ENCODE measurements around the gene CLTCL1. TPM values are rescaled to one million over a fixed set of nuclear protein-coding genes. Genes with fewer than 3 reads are reported as not detected.
A peak's percentile ranks its signal among the peaks of the same experiment; 100 is the strongest.
"Not testable (repeated sequence)": the region's sequence is repeated elsewhere in the genome, so short reads cannot be mapped to it uniquely, and the experiment has no call there.

CLTCL1 gene
- total RNA-seq, 4 donors from 2014 or later = 111 to 311 (median 215) TPM

- TF ChIP-seq CTCF (IDR thresholded peaks at IDR 0.05 in 4 of 5, conservative IDR thresholded peaks at IDR 0.05 in 1 of 5) = no peak
- TF ChIP-seq POLR2A (IDR thresholded peaks at IDR 0.05) = peak in 1 of 2 donors; percentile 30
- Histone ChIP-seq H3K4me3 (peak overlapping the region; percentile 18 to 97 (median 62)), H3K36me3 (no peaks in the 10 kb centered on the region), H3K4me1 (peaks cover 62 to 67% of the 10 kb centered on the region in 2 donors), H3K27ac (peak overlapping the region; percentile 94 to 100 (median 96)), H3K9me3 (no peaks in the 10 kb centered on the region), H3K27me3 (no peaks in the 10 kb centered on the region)
- peak; percentile 56 to 72 for DNase-seq
- in situ Hi-C loops (cut with MboI; ENCODE audit: low sequenced_read_pairs in 4 of 4) = loop anchor here in 1 of 4 donors (10.0 kb wide), 1 partner anchor 157 kb away; the partner anchor contains the start of gene C22orf39
- intact Hi-C loops (cut with DNase I; ENCODE audit: low total_unique reads) = loop anchor here (10.0 kb wide), 1 partner anchor 1173 kb away; the partner anchor contains the start of gene TUBA8
- peak; percentile 11 to 24 for ATAC-seq
These were observed 3.6 kb downstream of the CLTCL1 start for GRCh38 chr22:19287889-19288288.

GRCh38 chr22:19287076-19287707 lies 4.3 kb downstream of the CLTCL1 start:
- in situ Hi-C loops (cut with MboI; ENCODE audit: low sequenced_read_pairs in 4 of 4) = loop anchor here in 1 of 4 donors (10.0 kb wide), 1 partner anchor 158 kb away; the partner anchor contains the start of gene C22orf39
- ATAC-seq (peak; percentile 64 to 70), DNase-seq (peak; percentile 91 to 95)
- Histone ChIP-seq H3K27ac (peak overlapping the region; percentile 94 to 100 (median 96)), H3K4me1 (peaks cover 62 to 66% of the 10 kb centered on the region in 2 donors), H3K27me3 (no peaks in the 10 kb centered on the region), H3K4me3 (peak overlapping the region in 2 of 4 donors; percentile 11 to 24), H3K9me3 (no peaks in the 10 kb centered on the region), H3K36me3 (no peaks in the 10 kb centered on the region)
- peak; percentile 65 to 75 for TF ChIP-seq POLR2A (IDR thresholded peaks at IDR 0.05)
- no peak for TF ChIP-seq CTCF (IDR thresholded peaks at IDR 0.05 in 4 of 5, conservative IDR thresholded peaks at IDR 0.05 in 1 of 5)
- intact Hi-C loops (cut with DNase I; ENCODE audit: low total_unique reads) = loop anchor here (10.0 kb wide), 1 partner anchor 1172 kb away; the partner anchor contains the start of gene TUBA8

GRCh38 chr22:19285831-19286230 lies 5.7 kb downstream of the CLTCL1 start:
- H3K4me1 ChIP-seq = peaks cover 62 to 66% of the 10 kb centered on the region in 2 donors
- no peaks in the 10 kb centered on the region for H3K9me3 ChIP-seq
- in situ Hi-C loops (cut with MboI; ENCODE audit: low sequenced_read_pairs in 4 of 4) (loop anchor here in 1 of 4 donors (10.0 kb wide), 1 partner anchor 159 kb away; the partner anchor contains the start of gene C22orf39), intact Hi-C loops (cut with DNase I; ENCODE audit: low total_unique reads) (loop anchor here (10.0 kb wide), 1 partner anchor 1171 kb away; the partner anchor contains the start of gene TUBA8)
- no peak for TF ChIP-seq CTCF (IDR thresholded peaks at IDR 0.05 in 4 of 5, conservative IDR thresholded peaks at IDR 0.05 in 1 of 5)
- no peak for TF ChIP-seq POLR2A (IDR thresholded peaks at IDR 0.05)
- ATAC-seq = no peak
- no peak for DNase-seq
- H3K27ac ChIP-seq = peak overlapping the region; percentile 94 to 100 (median 96)
- H3K27me3 ChIP-seq = no peaks in the 10 kb centered on the region
- H3K36me3 ChIP-seq = no peaks in the 10 kb centered on the region
- peak overlapping the region in 1 of 4 donors; percentile 24 for H3K4me3 ChIP-seq

- DNase-seq; H3K9me3 ChIP-seq; H3K27me3 ChIP-seq; ATAC-seq; intact Hi-C loops (cut with DNase I; ENCODE audit: low total_unique reads); H3K4me3 ChIP-seq: not testable (repeated sequence)
- Histone ChIP-seq H3K27ac (peak overlapping the region; percentile 94 to 100 (median 96)), H3K4me1 (peaks cover 53 to 55% of the 10 kb centered on the region in 2 donors), H3K36me3 (peaks cover 0 to 17% of the 10 kb centered on the region in 2 donors)
- in situ Hi-C loops (cut with MboI; ENCODE audit: low sequenced_read_pairs in 4 of 4) = loop anchor here in 1 of 4 donors (10.0 kb wide), 1 partner anchor 54 kb away; no protein-coding TSS in a partner anchor
These were observed 12.4 kb downstream of the CLTCL1 start for GRCh38 chr22:19279143-19279542.

- H3K27me3 ChIP-seq = no peaks in the 10 kb centered on the region
- H3K36me3 ChIP-seq = peaks cover 0 to 23% of the 10 kb centered on the region in 2 donors
- intact Hi-C loops (cut with DNase I; ENCODE audit: low total_unique reads) (no loop called here), in situ Hi-C loops (cut with MboI; ENCODE audit: low sequenced_read_pairs in 4 of 4) (loop anchor here in 1 of 4 donors (10.0 kb wide), 1 partner anchor 53 kb away; no protein-coding TSS in a partner anchor)
- peaks cover 54% of the 10 kb centered on the region in 2 donors for H3K4me1 ChIP-seq
- DNase-seq (no peak), ATAC-seq (no peak)
- no peak for TF ChIP-seq POLR2A (IDR thresholded peaks at IDR 0.05)
- no peak for TF ChIP-seq CTCF (IDR thresholded peaks at IDR 0.05 in 4 of 5, conservative IDR thresholded peaks at IDR 0.05 in 1 of 5)
- H3K9me3 ChIP-seq = no peaks in the 10 kb centered on the region
- peak overlapping the region; percentile 94 to 100 (median 96) for H3K27ac ChIP-seq
- H3K4me3 ChIP-seq = no peak overlapping the region
These were observed 13.7 kb downstream of the CLTCL1 start for GRCh38 chr22:19277785-19278184.

Data from gastrocnemius medialis (tissue), 4 donors.